H1 (cell line): Measurements from ENCODE around the gene SMIM20. TPM values are rescaled to one million over a fixed set of nuclear protein-coding genes. Genes with fewer than 3 reads are reported as not detected.

Source experiments
- CTCF ChIA-PET: fragments of 300-600 bp; sonication (Branson Sonifier 250); formaldehyde crosslinking; loops from one replicate; lab custom pipeline; 2021; ENCODE audit not compliant: partially characterized antibody; lab: Charles Lee
- POLR2A ChIA-PET: fragments of 300-600 bp; sonication (Branson Sonifier 250); formaldehyde crosslinking; loops from one replicate; lab custom pipeline; 2021; ENCODE audit warnings: inconsistent platforms; ENCODE audit not compliant: partially characterized antibody; lab: Charles Lee
- DNase-seq, 2 experiments: peaks; one replicate each; pipeline versions ENCODE4 v3.0.0 to v3.0.0-alpha.2; 2010 to 2022; ENCODE audit warnings: low spot score in 2 of 2, low read depth in 1 of 2, mixed read lengths in 1 of 2
- FAIRE-seq: peaks from 2 replicates; lab custom pipeline; 2011; peaks lifted over from hg19 to GRCh38; lab: Jason Lieb, UNC
- H2AFZ ChIP-seq: 2 replicates; pipeline ENCODE4 v1.8.1; 2012; ENCODE audit warnings: low read length, inconsistent platforms
- H2AK5ac ChIP-seq: 2 replicates; pipeline ENCODE4 v1.6.1; 2013; ENCODE audit warnings: low read depth, low read length
- H2BK120ac ChIP-seq: replicated peaks from 2 replicates; pipeline ENCODE3; 2013; ENCODE audit warnings: low read depth, low read length, inconsistent platforms
- H2BK12ac ChIP-seq: 2 replicates; pipeline ENCODE4 v1.6.1; 2013; ENCODE audit warnings: low read depth, low read length
- H2BK15ac ChIP-seq: 2 replicates; pipeline ENCODE4 v1.6.1; 2013; ENCODE audit warnings: low read length
- H2BK20ac ChIP-seq: 2 replicates; pipeline ENCODE4 v1.6.1; 2013; ENCODE audit warnings: low read length
- H2BK5ac ChIP-seq: 2 replicates; pipeline ENCODE4 v1.6.1; 2013; ENCODE audit warnings: low read depth, low read length
- H3K14ac ChIP-seq: 2 replicates; pipeline ENCODE4 v1.6.1; 2013; ENCODE audit warnings: inconsistent platforms; ENCODE audit not compliant: insufficient read length
- H3K18ac ChIP-seq: 2 replicates; pipeline ENCODE4 v1.6.1; 2013; ENCODE audit warnings: low read length; ENCODE audit errors: extremely low read depth
- H3K23ac ChIP-seq: 2 replicates; pipeline ENCODE4 v1.6.1; 2013; ENCODE audit warnings: inconsistent platforms; ENCODE audit not compliant: insufficient read length
- H3K23me2 ChIP-seq: 2 replicates; pipeline ENCODE4 v1.6.1; 2013; ENCODE audit warnings: low read depth, low read length
- H3K27ac ChIP-seq: 2 replicates; pipeline ENCODE4 v1.6.1; 2011; ENCODE audit warnings: low read depth, low read length, inconsistent platforms
- H3K27me3 ChIP-seq, 4 experiments: replicated peaks in 1 of 4; 1 replicate in 1 of 4; 2 replicates in 3 of 4; pipeline versions ENCODE4 v1.6.1 to v1.8.1; 2011 to 2013; ENCODE audit warnings: low read length in 3 of 4, mild to moderate bottlenecking in 3 of 4, inconsistent platforms in 2 of 4, mixed read lengths in 2 of 4, moderate library complexity in 1 of 4; ENCODE audit not compliant: control insufficient read depth in 3 of 4, insufficient read depth in 3 of 4; ENCODE audit errors: extremely low read depth in 1 of 4
- H3K36me3 ChIP-seq, 4 experiments: 2 replicates each; pipeline versions ENCODE4 v1.6.1 to v1.8.1; 2011 to 2013; ENCODE audit warnings: mild to moderate bottlenecking in 4 of 4, low read length in 3 of 4, moderate library complexity in 2 of 4, control low read depth in 1 of 4, inconsistent platforms in 1 of 4; ENCODE audit not compliant: insufficient read depth in 4 of 4, control insufficient read depth in 2 of 4
- H3K4ac ChIP-seq: replicated peaks from 2 replicates; pipeline ENCODE3; 2013; ENCODE audit warnings: low read length, low read depth, mixed read lengths, inconsistent platforms; ENCODE audit not compliant: insufficient read length
- H3K4me1 ChIP-seq, 4 experiments: replicated peaks in 1 of 4; 1 replicate in 1 of 4; 2 replicates in 3 of 4; pipeline versions ENCODE4 v1.6.1 to v1.8.1; 2011 to 2013; ENCODE audit warnings: low read length in 3 of 4, inconsistent platforms in 2 of 4, mixed read lengths in 1 of 4; ENCODE audit not compliant: insufficient read depth in 4 of 4, control insufficient read depth in 3 of 4
- H3K4me2 ChIP-seq, 2 experiments: 2 replicates each; pipeline versions ENCODE4 v1.6.1 to v1.8.1; 2011 to 2013; ENCODE audit warnings: low read depth in 2 of 2, low read length in 2 of 2, control low read depth in 1 of 2, inconsistent platforms in 1 of 2, mild to moderate bottlenecking in 1 of 2; ENCODE audit not compliant: insufficient read depth in 1 of 2
- H3K4me3 ChIP-seq, 4 experiments: fragments of 200-600, 300-600 bp in 1 of 4; sonication (generic), shearing (Covaris generic), sonication (Bioruptor Twin) in 1 of 4; 2 replicates each; pipeline versions ENCODE4 v1.5.1 to v1.8.1; 2011 to 2016; ENCODE audit warnings: low read length in 4 of 4, low read depth in 3 of 4, control low read depth in 2 of 4, inconsistent platforms in 2 of 4, mild to moderate bottlenecking in 2 of 4, mixed read lengths in 1 of 4, moderate library complexity in 1 of 4; ENCODE audit not compliant: insufficient read depth in 2 of 4; ENCODE audit errors: extremely low read depth in 1 of 4
- H3K56ac ChIP-seq: replicated peaks from 2 replicates; pipeline ENCODE3; 2013; ENCODE audit warnings: low read depth, mild to moderate bottlenecking, mixed read lengths, low read length, inconsistent platforms; ENCODE audit not compliant: insufficient read length
- H3K79me1 ChIP-seq: 2 replicates; pipeline ENCODE4 v1.6.1; 2013; ENCODE audit warnings: low read depth, low read length, control low read depth
- H3K79me2 ChIP-seq, 2 experiments: 2 replicates each; pipeline versions ENCODE4 v1.6.1 to v1.8.1; 2012 to 2013; ENCODE audit warnings: low read length in 2 of 2, mild to moderate bottlenecking in 2 of 2, inconsistent platforms in 1 of 2; ENCODE audit not compliant: insufficient read depth in 2 of 2, control insufficient read depth in 1 of 2
- H3K9ac ChIP-seq, 4 experiments: replicated peaks in 1 of 4; 1 replicate in 1 of 4; 2 replicates in 3 of 4; pipeline versions ENCODE4 v1.6.1 to v1.8.1; 2011 to 2013; ENCODE audit warnings: low read depth in 3 of 4, low read length in 3 of 4, control low read depth in 2 of 4, mild to moderate bottlenecking in 2 of 4, moderate library complexity in 2 of 4, inconsistent platforms in 1 of 4; ENCODE audit errors: extremely low read depth in 1 of 4
- H3K9me3 ChIP-seq, 2 experiments: 2 replicates each; pipeline versions ENCODE4 v1.6.1 to v1.8.1; 2012 to 2013; ENCODE audit warnings: mild to moderate bottlenecking in 2 of 2, moderate library complexity in 2 of 2, control low read depth in 1 of 2, inconsistent platforms in 1 of 2, low read depth in 1 of 2, low read length in 1 of 2, mixed read lengths in 1 of 2; ENCODE audit not compliant: insufficient read depth in 2 of 2
- H4K20me1 ChIP-seq, 2 experiments: replicated peaks in 1 of 2; 2 replicates each; pipeline versions ENCODE3 to v1.8.1; 2011 to 2013; ENCODE audit warnings: inconsistent platforms in 2 of 2, low read length in 2 of 2, mild to moderate bottlenecking in 1 of 2; ENCODE audit not compliant: insufficient read depth in 2 of 2, control insufficient read depth in 1 of 2
- H4K5ac ChIP-seq: 2 replicates; pipeline ENCODE4 v1.6.1; 2013; ENCODE audit warnings: low read length, low read depth, mixed read lengths, inconsistent platforms; ENCODE audit not compliant: insufficient read length
- H4K8ac ChIP-seq: 2 replicates; pipeline ENCODE4 v1.8.0; 2013; ENCODE audit warnings: mild to moderate bottlenecking, moderate library complexity, low read length, inconsistent platforms; ENCODE audit not compliant: insufficient read depth; ENCODE audit errors: extremely low read depth
- H4K91ac ChIP-seq: replicated peaks from 2 replicates; pipeline ENCODE3; 2013; ENCODE audit warnings: low read length, mixed read lengths, inconsistent platforms; ENCODE audit not compliant: insufficient read length
- ATF3 ChIP-seq: IDR thresholded peaks from 2 replicates; pipeline ENCODE4 v1.6.1; 2011; ENCODE audit warnings: low read depth, mild to moderate bottlenecking, low read length; ENCODE audit not compliant: insufficient read depth
- POLR2A ChIP-seq, 2 experiments: IDR thresholded peaks; 1 replicate in 1 of 2; 2 replicates in 1 of 2; pipeline ENCODE4 v1.6.1; 2011; ENCODE audit warnings: low read depth in 2 of 2, low read length in 2 of 2, mild to moderate bottlenecking in 2 of 2; ENCODE audit errors: control extremely low read depth in 1 of 2
- SUZ12 ChIP-seq: fragments of 200-600 bp; sonication (generic); IDR thresholded peaks from 2 replicates; pipeline ENCODE4 v1.6.1; 2012; ENCODE audit warnings: mild to moderate bottlenecking, inconsistent platforms, low read length, moderate library complexity, mixed read lengths
- TAF7 ChIP-seq: optimal IDR thresholded peaks from 2 replicates; pipeline ENCODE3; 2011; ENCODE audit warnings: low read depth, mild to moderate bottlenecking, inconsistent platforms, low read length, moderate library complexity, borderline replicate concordance
- WGBS, 2 experiments: shearing (Covaris generic) in 1 of 2; methylation state at CpG; one replicate each; pipeline versions ENCODE4 v1.1.6 to v1.1.7; 2013 to 2015; ENCODE audit warnings: low lambda C conversion rate in 2 of 2, mixed read lengths in 2 of 2, inconsistent platforms in 1 of 2, low coverage in 1 of 2, missing lambda C conversion rate in 1 of 2; ENCODE audit not compliant: insufficient replicate concordance in 2 of 2, insufficient coverage in 1 of 2, insufficient read length in 1 of 2; ENCODE audit errors: extremely low coverage in 1 of 2, missing lambda C conversion rate in 1 of 2; 5-methylcytosine and 5-hydroxymethylcytosine counted together
- polyA plus RNA-seq, 7 experiments: library from polyadenylated mRNA; depleted of rRNA in 3 of 7; stranded (reverse) in 5 of 7; unstranded in 2 of 7; fragments of >200 nt in 5 of 7; fragments of 200-250 nt in 2 of 7; gene quantifications; 1 replicate in 5 of 7; 2 replicates in 1 of 7; 4 replicates in 1 of 7; pipeline versions ENCODE4 v1.2.1 to v1.2.3, GENCODE V29; 2011 to 2013; ENCODE audit warnings: missing spikeins in 2 of 7, mixed read lengths in 2 of 7
- total RNA-seq: library from RNA; stranded (reverse); fragmentation: NEBNext Ultra II Directional; extraction: Animal tissue kit (Norgen Biotek cat#: 25700); gene quantifications from 2 replicates; pipeline ENCODE4 v1.2.1, GENCODE V29; 2021
- TF ChIP-seq, protein P1 (sequence below): IDR thresholded peaks from 2 replicates; pipeline ENCODE4 v1.6.1; 2012; ENCODE audit warnings: inconsistent platforms

Gene SMIM20
- total and polyA plus RNA-seq, 2 of the 8 experiments (the other 6 are each of a cell fraction or from before 2014, with no cell fraction given): 21.9 to 36.9 TPM

- ChIA-PET POLR2A (interaction anchor here (1.1 kb wide), 1 partner anchor 8 kb away, joined by 5 read pairs; no protein-coding TSS in a partner anchor), CTCF (no interaction called here)
- H2AFZ ChIP-seq: no peak overlapping the region
- H2BK20ac ChIP-seq: no peak overlapping the region
- H3K9me3 ChIP-seq: no peaks in the 10 kb centered on the region
- no peak overlapping the region for H3K14ac ChIP-seq
- no peak overlapping the region for H2BK120ac ChIP-seq
- TF ChIP-seq, protein P1, sequence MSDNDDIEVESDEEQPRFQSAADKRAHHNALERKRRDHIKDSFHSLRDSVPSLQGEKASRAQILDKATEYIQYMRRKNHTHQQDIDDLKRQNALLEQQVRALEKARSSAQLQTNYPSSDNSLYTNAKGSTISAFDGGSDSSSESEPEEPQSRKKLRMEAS: no peak
- TF ChIP-seq TAF7 (no peak), ATF3 (no peak), POLR2A (IDR thresholded peaks at IDR 0.05; ENCODE audit: control extremely low read depth in 1 of 2, low read depth in 2 of 2, low read length in 2 of 2) (no peak), SUZ12 (no peak)
- no peak overlapping the region for H3K27ac ChIP-seq
- no peaks in the 10 kb centered on the region for H3K23me2 ChIP-seq
- no peaks in the 10 kb centered on the region; the same call in 1 of the 2 replicates for H3K79me1 ChIP-seq
- no peak for DNase-seq
- H2AK5ac ChIP-seq: no peak overlapping the region
- 88% methylated on average over 13 of the region's 13 CpGs; no CpG with 5 or more reads in 1 of the 2 experiments for WGBS, 2 experiments
- no peak overlapping the region for H3K9ac ChIP-seq
- no peaks in the 10 kb centered on the region for H3K36me3 ChIP-seq
- no peak overlapping the region for H3K4me3 ChIP-seq
- no peak overlapping the region for H3K18ac ChIP-seq
- no peaks in the 10 kb centered on the region for H3K27me3 ChIP-seq
- no peak overlapping the region for H3K4ac ChIP-seq
- H4K5ac ChIP-seq: no peak overlapping the region
- H2BK5ac ChIP-seq: no peak overlapping the region
- no peak overlapping the region for H3K4me2 ChIP-seq
- no peak overlapping the region for H3K23ac ChIP-seq
- no peak overlapping the region for H4K8ac ChIP-seq
- H2BK15ac ChIP-seq: no peak overlapping the region
- no peak overlapping the region for H4K91ac ChIP-seq
- H4K20me1 ChIP-seq: no peaks in the 10 kb centered on the region
- no peak for FAIRE-seq
- H3K79me2 ChIP-seq: no peaks in the 10 kb centered on the region
- no peaks in the 10 kb centered on the region for H3K4me1 ChIP-seq
- no peak overlapping the region for H3K56ac ChIP-seq
- H2BK12ac ChIP-seq: no peak overlapping the region
Measured at GRCh38 chr4:25872851-25873631, 41.0 kb upstream of the SMIM20 start.
